Limb (tissue), 2 donors: ENCODE data around the gene OSMR.
"Not testable (repeated sequence)": the region's sequence is repeated elsewhere in the genome, so short reads cannot be mapped to it uniquely, and the experiment has no call there.

ENCODE experiments used
- DNase-seq, 2 donors: peaks; one replicate each; pipeline ENCODE4 v3.0.0-alpha.2; 2016; ENCODE audit errors: extremely low spot score in 2 of 2

Gene OSMR

DNA sequence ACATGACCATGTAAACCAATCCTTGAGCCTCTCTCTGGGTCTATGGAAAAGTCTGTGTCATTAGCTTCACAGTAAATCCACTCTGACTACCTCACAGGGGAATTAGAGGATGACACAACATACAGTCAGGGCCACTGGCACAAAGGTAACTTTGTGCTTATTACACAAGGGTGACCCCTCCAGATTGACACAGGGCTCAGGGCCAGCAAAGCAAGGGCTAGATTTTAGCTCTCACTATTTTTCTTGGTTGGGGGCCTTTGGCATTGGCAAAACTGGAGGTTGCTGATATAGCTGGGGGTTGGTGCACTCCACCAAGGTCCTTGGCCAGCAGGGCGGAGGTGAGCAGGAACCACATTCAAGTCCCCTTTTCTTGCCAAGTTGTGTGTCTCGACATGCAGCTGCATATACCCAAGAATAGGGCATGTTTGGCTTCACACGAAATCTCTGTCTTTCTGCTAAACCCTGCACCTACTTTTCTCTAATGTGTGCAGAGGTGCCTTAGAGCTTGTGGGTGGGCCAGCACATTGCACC, 15.2 kb upstream of the OSMR start:
- DNase-seq = no peak

DNA sequence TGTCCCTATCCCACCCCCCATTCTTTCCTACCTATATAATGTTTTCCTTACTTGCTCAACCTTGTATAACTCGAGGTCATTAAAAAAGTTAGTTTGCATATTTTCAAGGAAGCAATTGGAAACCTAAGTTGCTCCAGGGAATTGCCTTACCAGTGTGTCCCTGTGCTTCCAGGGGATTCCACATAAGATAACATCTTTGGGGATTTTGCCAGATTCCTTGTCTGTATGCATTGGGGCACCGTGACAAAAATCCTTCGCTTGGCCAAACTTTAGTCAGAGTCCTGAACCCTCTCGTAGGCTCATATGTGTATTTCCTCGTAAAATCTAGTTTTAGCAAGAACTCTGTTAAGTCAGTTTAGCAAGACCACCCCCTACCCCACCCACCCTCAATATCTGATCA, 14.7 kb upstream of the OSMR start:
- DNase-seq = no peak

DNA sequence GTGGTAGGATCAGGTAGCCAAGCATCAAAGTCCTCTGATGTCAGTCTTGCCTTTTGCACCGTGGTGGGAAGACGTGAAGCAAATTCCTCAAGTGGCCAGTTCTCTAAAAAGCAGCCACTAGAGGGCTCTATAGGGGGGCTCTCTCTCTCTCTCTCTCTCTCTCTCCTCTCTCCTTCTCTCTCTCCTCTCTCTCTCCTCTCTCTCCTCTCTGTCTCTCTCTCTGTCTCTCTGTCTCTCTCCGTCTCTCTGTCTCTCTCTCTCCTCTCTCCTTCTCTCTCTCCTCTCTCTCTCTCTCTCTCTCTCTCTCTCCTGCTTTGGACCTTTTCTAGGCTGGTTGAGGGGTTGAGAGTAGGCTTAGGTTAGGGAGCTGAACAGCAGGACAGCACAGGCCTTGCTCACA, 13.9 kb upstream of the OSMR start:
- no peak for DNase-seq

DNA sequence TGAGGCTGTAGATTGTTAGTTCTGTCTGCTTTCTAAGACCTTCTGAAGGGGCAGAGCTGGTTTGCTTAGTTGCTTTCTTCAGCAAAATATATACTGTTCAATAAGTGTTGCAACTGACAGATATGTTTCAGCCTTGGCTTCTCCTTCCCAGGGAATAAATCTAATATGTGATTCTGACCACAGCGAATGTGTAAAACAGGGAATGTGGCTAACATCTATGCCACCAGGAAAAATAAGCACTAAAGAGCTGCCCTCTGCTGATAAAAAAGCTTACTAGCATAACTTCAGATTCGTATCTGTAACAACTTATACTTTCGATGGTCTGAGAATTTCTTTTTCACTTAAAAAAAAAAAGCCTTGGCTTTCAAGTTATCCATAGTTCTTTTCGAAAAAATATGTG, 13.0 kb upstream of the OSMR start:
- DNase-seq = no peak

DNA sequence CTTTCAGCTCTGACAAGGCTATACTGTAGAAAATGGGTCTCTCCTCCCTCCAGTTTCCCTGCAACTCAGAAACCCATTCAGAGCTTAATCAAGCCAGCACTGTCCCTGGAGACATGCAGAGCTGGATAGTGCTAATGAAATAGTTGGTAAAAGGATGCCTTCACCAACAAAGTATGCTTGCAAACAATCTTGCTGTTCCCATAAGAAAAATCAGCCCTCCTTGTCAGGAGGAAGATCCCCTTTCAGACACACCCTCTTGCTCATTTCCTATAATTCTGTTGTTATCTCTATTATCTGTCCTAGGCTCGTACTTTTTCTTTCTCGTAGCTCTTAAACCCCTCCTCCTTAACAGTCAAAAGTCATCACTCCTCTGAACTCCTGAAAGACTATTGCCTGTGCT, 9.9 kb upstream of the OSMR start:
- DNase-seq = no peak

DNA sequence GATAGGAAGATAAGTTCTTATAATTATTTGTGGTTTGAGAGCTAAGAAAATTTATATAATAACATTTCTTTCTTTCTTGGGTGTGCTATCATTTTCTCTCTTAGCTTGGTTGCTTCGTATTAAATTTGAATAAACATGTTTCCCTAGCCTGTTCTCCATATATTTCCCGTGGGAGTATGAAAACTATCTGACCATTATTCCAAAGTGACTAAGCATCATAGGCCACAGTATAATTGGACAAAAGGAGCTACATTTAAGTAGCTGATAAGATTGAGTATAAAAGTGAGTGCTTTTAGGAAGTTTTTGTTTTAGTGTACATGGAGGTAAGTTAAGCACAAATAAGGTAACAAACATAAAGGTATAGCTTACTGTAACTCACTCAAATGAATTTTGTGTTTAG, 8.4 kb upstream of the OSMR start:
- DNase-seq = no peak

DNA sequence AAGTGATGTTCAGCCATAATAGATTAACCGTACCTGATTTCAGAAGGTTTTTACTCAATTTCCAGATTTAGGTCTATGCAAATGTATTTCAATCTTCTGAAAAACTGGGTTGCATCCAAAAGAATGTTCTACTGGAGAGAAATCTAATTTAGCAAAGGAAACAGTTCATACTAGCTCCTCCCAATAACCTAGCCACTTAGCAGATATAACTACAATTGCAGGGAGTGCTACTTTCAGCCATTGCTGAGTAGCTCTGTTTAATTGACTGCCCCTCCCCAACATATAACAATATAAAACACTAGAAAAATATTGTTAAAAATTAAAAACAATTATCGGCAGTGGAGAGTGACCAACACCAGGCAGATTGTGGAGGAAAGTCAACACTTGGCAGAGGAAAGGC, 7.9 kb upstream of the OSMR start:
- DNase-seq = no peak

DNA sequence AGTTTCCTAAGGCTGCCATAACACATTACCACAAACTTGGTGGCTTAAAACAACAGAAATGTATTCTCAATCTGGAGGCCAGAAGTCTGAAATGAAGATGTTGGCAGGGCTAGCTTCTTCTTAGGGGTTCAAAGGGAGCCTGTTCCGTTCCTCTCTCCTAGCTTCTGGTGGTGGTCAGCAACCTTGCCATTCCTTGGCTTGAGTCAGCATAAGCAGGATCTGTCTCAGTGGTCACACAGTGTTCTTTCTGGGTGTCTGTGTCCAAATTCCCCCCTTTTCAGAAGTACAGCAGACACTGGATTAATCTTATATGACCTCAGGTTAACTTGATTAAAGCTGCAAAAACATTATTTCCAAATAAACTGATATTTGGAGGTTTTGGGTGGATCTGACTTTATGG, 2.1 kb upstream of the OSMR start:
- DNase-seq = no peak

DNA sequence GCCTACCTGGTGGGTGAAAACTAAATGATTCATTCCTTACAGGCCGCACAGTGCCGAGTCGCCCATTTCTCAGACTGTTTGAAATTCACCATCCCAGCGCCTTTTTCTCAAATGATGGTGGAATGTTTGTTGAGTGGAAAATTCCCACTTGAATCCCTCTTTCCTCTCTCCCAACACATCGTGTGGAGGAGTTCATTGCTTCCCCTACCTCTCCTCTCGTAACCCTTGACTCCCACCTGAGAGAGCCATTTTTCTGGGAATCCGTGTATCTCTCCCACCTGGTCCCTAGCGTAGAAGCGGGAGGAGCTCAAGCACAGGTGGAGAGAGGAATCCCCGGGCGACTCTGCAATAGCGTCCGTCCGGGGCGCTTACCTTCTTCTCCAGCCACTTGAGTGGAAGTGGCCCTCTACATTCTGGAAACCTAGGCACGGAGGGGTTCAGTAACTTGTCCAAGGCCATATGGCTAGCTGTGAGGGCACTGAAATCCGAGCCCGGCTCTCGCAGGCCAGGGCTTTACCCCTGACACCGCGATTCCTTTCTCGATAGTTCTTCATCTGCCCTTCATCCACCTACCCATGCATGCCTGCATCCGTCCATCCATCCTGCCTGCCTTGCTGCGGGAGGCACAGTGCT, 683 bp downstream of the OSMR start:
- DNase-seq = no peak

DNA sequence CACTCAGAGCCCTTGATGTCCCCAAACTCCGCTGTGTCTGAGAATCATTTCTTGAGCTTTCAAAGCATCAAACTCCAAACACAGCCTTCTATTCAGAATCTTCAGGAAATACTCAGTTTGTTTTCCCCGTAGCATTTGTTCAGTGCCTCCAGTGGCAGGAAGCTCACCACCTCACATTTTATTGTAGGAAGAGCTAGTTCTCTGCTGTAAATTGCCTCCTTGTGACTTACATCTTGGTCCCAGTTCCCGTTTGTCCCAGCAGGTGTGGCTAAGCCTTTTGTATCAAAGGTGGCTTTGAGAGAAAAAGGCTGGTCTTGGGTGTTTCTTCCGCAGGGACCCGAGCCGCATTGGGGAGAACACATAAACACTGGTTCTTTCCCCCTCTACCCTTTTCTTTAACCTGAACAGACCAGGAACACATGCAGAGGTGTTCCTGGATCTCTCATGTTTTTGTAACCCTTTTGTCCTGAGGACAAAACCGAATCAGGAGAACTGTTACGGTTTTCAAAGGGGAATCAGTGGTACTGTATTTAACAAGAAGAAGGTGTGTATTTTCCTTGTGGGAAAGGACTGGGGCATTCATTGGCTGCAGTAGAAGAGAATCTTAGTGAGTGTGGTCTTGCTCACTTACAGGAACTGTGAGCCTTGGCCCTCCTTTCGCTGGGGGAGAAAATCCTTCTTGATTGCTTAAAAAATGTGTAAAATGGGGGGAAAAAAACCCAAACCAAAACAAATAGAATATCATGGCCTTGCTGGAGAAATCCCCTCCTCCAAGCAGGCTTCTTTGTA, 1.9 kb downstream of the OSMR start:
- DNase-seq = no peak

DNA sequence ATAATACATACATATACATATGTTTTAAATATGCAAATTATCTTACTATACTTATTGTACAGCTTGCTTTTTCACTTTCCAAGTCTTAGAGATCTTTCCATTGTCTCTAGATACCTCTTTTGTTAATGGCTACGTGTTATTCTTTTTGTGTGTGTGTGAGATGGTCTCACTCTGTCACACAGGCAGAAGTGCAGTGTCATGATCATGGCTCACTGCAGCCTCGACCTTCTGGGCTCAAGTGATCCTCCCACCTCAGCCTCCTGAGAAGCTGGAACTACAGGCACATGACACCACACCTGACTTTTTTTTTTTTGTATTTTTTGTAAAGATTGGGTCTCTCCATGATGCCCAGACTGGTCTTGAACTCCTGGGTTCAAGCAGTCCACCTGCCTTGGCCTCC, 2.8 kb downstream of the OSMR start:
- no peak for DNase-seq

DNA sequence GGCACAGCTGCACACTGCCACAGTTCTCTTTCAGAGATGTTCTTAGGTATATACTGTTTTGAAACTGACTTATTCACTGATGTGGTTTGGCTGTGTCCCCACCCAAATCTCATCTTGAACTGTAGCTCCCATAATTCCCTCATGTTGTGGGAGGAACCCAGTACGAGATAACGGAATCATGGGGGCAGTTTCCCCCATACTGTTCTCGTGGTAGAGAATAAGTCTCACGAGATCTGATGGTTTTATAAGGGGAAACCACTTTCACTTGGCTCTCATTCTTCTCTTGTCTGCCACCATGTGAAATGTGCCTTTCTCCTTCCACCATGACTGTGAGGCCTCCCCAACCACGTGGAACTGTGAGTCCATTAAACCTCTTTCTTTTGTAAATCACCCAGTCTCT, 5.8 kb downstream of the OSMR start:
- DNase-seq = not testable (repeated sequence)

DNA sequence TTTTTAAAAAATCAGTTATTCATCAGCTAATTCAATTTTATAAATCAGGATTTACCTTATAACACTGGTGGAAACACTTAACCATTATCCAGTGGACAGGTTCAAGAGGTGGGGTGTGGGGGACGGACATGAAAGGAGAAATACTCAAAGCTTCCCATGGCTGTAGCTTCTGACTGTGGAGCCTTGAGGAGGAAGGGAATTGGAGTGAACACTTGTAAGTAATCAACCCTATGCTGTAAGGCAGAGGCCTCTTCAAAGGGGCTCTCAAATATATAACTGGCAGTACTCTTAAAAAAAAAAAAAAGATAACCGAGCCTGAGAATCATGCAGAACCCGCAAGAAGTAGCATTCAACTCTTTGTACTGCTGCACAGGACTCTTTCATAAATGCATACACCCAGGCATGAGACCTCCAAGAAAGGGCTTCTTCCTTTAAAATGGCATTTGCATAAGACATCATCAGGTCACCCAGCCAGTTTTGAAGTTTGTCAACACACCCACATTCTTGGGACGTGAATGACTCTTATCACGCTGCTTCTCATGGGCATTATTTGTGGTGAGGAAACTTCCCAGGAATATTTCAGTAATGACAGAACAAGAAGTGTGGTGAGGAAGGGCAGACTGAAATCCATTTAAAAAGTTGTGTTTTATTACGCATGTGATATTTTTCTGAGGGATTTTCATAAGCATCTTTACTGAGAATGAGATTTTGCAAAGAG, 8.1 kb downstream of the OSMR start:
- no peak for DNase-seq

DNA sequence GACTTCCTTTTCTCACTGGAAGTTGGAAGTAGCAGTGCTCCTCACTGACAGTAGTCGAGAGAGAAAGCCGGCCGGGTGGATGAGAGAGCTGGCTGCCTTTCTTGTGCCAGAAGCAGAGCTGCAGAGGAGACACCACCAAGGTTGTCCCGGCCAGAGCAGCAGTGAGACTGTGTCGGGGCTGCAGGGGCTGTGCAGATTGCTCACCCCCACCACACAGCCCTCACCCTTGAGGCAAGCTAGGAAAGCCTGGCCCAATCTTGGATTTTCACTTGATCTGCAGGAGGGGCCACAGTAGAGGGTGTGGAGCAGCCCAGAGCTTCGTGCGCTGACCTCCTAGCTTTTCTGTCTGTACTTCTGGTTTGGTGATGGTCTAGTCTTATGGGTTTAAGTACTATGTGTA, 9.1 kb downstream of the OSMR start:
- DNase-seq = no peak

DNA sequence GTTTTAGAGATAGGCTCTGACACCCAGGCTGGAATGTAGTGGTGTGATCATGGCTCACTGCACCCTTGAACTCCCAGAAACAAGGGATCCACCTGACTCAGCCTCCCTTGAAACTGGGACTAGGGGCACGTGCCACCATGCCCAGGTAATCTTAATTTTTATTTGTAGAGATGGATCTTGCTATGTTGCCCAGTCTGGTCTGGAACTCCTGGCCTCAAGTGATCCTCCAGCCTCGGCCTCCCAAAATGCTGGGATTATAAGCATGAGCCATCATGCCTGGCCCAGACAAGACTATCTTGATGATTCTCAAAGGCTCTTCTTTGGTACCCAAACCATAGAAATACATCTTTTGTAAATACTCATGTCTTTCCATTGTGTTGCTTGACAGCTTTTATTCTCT, 10.8 kb downstream of the OSMR start:
- no peak for DNase-seq

DNA sequence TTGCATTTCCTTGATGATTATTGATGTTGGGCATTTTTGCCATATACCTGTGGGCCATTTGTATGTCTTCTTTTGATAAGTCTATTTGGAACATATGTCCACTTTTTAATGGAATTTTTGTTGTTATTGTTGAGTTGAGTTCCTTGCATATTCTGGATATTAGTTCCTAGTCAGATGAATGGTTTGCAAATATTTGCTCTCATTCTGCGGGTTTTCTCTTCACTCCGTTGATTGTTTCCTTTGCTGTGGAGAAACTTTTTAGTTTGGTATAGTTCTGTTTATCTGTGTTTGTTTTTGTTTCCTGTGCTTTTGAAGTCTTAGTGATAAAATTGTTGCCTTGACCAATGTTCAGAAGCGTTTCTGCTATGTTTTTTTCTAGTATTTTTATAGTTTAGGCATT, 13.0 kb downstream of the OSMR start:
- no peak for DNase-seq

DNA sequence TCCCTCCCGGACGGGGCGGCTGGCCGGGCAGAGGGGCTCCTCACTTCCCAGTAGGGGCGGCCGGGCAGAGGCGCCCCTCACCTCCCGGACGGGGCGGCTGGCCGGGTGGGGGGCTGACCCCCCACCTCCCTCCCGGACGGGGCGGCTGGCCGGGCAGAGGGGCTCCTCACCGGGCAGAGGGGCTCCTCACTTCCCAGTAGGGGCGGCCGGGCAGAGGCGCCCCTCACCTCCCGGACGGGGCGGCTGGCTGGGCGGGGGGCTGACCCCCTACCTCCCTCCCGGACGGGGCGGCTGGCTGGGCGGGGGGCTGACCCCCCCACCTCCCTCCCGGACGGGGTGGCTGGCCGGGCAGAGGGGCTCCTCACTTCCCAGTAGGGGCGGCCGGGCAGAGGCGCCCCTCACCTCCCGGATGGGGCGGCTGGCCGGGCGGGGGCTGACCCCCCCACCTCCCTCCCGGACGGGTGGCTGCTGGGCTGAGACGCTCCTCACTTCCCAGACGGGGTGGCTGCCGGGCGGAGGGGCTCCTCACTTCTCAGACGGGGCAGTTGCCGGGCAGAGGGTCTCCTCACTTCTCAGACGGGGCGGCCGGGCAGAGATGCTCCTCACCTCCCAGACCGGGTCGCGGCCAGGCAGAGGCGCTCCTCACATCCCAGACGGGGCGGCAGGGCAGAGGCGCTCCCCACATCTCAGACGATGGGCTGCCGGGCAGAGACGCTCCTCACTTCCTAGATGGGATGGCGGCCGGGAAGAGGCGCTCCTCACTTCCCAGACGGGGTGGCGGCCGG, 16.4 kb downstream of the OSMR start:
- DNase-seq = not testable (repeated sequence)

DNA sequence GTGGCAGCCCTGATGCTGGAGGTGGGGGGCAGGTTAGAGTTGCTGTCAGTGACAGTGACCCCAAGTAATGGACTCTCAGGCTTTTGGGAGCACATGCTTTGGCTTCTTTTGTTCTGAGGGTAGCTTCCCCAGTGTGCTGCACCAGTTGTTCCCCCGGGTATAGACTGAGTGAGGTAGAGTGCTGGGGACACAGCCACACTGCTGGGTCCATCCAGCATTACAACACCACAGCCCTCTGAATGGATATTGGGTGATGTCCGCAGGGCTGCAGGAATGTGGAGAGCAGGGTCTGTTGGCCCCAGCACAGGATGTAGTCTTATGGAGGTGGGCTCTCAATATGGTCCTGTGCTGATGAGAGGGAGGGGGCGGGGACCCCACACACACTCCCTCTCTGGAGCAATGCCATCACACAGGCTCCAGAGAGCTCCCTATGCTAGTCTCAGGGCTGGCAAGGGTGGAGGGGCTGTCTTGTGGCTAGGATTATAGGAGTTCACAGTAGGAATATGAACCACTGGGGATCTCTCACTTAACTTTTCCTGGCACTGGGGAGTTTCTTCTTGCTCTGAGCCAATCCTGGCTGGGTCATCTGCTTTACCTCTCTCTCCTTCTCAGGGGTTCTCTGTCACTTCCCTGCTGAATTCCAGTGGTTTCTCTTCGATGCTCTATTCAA, 20.7 kb downstream of the OSMR start:
- no peak for DNase-seq

DNA sequence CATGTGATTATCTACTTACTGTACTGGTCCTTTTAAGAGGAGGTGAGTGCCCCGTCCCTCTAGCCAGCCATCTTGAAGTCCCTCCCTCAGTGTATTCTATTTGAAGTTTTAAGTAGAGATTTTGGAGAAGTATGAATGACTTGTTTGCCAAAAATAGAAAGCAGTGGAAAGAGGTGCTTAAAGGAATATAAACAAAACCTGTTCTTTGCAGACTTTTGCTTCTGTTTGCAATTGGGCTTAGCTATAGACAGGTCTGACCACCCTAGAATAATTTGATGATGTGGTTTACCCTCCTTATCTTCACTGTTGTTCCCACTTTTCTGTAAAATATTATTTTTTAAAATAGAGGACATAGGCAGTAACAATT, 21.2 kb downstream of the OSMR start:
- DNase-seq = no peak

DNA sequence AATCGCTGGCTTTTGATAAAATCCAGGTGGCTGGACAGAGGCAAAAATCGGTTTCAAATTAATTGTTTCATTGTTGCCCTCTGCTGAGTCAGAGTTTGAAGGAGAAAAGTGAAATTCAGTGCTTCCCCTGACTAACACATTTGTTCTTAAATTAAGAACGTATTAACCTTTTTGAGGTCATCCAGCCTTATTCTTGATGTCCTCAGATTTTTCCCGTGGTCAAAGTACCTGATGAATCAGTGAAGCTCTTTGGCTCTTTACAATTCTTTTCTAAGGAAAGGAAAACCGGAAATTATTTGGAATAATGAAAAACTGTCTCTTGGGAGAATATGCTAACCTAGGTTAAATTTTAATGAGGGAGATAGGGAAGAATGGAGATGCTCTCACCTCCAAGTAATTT, 21.6 kb downstream of the OSMR start:
- DNase-seq = no peak

DNA sequence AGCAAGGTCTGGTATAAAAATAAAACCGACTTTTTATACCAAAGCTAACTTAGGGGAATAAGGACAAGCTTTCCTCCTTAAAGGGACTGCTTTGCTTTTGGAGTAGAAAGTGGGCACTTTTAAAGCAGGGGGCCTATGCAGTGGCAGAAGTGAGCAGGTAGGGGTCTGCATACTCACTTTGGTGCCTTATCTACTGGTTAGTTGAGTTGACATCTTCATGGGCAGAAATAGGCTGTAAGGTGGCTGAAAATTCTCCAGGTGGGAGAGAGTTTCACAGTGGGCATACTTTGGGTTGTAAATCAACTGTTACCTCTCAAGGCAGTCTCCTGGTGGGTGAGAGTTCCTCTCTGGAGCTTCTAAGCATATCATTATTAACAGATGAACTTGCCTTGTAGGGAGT, 24.8 kb downstream of the OSMR start:
- no peak for DNase-seq
